HG02642 (cell line): Measurements from ENCODE around the gene LIN7C.

Experiments
- ATAC-seq: cut with Tn5 transposase; IDR thresholded peaks from one replicate; pipeline ENCODE4 v1.9.1; 2021; ENCODE audit warnings: mild to moderate bottlenecking; ENCODE audit not compliant: unreplicated experiment, poor library complexity

The LIN7C gene

DNA sequence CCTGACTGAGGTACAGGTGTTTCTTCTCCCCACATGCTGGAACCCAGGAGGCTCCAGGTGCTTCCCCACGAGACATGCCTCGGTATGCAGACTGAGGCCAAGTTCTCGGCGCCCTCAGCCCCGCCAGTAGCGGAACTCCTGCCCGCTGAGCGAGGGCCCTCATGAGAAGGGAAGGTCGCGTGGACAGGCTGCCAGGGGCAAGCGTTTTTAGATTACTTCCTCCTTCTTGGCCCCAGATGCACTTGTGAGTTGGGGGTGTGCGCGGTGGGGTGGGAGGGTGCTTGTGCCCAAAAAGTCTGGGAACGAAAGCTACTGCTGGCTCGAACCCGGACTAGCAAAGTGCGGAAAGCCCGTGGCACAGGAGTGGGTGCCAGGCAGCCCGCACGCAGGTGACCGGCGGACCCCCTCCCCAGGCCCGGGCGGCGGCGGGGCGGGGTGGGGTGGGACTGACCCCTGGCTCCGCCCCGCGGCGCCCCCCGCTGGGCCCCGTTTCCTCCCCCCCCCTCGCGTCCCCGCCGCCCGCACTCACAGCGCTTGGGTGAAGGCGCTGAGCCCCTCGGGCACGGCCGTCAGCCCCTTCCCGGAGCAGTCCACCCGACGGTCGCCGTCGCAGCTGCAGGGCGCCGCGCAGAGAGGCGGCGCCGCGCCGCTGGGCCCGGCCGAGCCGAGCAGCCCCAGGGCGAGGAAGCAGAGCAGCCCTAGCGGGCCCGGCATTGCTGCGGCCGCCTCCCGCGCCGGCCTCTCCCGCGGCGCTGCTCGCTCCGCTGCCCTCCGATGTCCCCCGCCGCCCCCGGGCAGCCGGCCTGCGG, 34.8 kb downstream of the LIN7C start:
- ATAC-seq = peak; percentile 48

DNA sequence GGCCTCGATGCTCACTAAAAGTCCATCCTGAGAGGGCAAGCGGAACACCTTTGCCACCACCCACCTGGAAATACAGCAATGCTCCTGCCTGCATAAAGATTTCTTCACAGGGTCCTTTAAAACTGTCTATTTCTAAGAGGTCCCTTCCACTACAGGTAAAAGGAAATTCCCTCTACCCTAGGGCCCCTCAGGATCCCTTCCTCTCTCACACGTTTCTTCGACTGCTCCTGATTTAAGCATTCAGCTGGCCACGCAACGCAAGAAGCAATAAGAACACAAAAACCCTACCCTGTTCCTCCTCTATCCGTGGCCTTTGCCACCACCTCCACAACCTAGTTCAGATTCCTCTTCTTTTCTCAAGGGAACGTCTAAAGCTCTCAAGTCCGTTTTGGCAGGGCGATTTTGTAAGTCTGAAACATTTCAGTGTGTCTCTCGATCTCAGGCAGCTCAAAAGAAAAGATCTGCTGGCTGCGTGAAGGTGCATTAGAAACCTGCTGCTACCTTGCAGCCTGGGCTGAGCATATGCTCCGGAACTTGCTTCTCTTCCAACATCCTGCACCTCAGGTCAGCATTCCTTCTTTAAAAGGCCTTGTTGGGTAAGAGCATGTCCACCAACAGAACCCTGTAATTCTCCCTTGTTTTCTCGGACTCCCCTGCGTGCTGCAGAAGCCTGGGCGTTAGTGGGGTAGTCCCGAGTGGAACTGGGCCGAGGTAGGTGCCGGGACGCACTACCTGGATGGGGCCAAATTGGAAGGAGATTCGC, 35.6 kb downstream of the LIN7C start:
- ATAC-seq = no peak

DNA sequence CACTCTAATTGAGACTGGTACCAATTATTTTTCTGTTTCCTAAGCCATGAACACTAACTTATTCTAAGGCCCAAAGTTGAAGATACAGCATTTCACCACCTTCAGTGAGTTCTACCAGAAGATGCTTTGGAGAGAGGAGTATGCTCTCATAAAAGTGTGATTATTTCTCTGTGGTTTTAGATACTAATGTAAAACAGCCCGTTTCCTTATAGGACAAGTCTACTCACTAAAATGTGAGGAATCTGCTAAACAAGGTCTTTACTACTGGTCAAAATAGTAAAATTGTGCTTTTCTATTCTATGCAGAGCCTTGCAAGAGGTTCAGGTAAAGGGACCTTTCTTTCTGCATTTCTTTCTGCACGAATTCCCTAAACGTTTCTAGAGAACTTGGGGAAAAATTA, 36.4 kb downstream of the LIN7C start:
- no peak for ATAC-seq

DNA sequence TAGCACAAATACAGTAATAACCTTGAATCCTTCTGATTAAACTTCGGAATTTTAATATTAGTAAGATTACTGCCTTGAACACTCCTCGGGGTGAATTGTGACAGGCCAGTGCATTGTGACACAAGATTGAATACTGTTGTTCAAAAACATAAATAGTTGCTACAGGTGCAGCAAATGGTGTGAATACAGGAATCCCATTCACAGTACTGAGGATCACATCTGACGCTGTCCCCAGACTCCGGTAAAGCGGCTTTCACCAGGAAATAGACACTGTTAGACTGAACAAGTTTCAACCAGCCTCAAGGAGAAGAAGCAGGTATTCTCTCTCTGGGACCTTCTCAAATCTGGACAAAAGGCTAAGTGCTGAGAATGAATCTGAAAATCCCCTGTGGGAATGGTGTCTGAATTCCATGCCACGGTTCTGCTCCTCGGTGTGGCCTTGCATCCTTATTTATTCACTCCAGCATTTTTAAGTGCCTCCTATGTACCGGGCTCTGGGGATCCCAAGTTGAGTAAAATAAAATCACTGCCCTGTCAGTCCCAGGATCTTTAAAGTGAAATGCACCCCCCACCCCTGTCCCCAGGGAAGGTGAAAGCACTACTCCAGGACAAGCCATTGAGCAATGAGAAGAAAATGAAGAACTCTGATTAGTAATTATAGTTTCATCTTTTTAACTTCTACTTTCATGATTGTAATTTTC, 37.4 kb downstream of the LIN7C start:
- no peak for ATAC-seq

DNA sequence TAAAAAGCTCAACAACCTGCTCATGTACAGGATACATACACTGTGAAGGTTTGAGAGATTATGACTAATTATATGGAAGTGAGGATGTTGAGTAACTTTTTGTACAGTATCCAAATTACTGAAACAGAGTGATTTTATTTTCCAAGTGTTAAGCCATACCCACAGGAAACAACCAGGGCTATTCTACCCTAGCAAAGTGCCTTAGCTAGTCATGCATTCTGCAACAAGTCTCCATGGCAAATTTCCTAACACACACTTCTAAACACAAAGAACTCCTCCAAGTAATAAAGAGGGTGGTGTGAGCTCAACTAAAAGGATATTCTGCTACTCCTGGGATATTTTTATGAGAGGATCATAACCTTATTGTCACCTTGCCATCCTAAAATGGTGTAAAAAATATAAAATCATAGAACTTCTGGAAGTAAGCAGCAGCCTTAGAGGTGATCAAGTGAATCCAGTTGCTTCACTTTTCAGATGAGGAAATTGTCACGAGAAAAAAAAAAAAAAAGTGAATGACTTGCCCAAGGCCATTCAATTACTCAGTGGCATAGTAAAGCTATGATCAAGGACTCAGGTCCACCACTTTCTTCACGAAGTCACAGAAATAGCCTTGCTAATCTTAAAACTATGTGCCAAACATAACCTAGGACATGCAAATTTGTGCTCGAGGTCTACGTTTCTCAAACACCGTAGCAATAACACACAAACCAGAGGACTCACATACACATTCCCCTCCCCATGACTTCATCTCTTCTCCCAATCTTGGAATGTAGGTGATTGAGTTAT, 38.2 kb downstream of the LIN7C start:
- no peak for ATAC-seq

DNA sequence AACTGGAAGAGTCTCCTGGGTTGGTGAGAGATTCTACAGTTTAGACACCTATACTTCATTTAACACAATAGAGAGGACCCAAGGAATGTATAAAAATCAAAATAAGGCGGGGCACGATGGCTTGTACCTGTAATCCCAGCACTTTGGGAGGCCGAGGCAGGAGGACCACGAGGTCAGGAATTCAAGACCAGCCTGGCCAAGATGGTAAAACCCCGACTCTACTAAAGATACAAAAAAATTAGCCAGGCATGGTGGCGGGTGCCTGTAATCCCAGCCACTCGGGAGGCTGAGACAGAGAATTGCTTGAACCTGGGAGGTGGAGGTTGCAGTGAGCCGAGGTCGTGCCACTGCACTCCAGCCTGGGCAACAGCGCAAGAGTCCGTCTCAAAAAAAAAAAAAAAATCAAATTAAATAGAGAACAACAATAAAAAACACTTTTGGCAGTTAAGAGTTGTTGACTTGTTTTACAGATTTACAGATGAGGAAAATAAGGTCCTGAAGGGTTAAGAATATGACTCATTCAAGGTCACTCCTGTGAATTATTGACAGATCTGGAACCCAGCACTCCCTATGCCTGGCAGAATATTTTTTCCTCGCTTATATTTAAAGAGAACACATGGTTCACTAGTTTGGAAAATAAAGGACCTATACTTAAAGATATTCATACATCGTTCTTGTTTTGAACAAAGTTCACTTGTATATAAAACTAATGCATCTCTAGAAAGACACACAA, 39.2 kb downstream of the LIN7C start:
- no peak for ATAC-seq

DNA sequence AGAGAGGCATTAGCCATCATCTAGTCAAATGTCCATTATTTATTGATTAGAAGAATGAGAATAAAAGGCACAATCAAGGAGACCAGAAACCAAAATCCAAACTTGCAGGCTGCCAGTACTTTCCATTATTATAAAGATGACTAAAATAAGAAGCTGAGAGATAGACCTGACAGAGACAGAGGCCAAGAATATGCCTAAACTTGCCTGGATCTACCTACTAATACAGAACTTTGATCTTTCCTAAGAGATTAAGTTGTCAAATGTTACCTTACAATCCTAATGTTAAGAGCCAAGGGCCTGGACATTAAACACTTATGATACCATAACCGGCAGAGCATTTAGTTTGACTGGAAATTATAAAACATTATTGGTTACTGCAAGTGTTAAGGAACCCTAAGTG, 40.2 kb downstream of the LIN7C start:
- no peak for ATAC-seq

DNA sequence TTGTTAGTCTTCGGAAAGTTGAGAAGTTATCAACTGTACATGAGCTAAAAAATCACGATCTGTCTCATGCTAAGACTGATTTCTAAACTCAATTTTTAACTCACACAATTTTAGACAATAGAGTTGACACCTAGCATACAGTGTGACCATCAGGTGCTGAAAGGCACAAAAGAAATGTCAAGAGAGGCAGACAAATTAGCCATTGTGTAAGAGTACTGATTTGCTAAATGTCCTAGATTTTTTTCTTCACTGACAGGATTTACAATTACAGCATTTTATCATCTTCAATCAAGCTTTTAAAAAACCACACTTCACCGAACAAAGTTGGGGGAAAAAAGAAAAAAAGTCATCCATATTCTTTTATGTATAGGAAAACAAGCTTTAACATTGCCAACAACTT, 40.9 kb downstream of the LIN7C start:
- ATAC-seq = no peak

DNA sequence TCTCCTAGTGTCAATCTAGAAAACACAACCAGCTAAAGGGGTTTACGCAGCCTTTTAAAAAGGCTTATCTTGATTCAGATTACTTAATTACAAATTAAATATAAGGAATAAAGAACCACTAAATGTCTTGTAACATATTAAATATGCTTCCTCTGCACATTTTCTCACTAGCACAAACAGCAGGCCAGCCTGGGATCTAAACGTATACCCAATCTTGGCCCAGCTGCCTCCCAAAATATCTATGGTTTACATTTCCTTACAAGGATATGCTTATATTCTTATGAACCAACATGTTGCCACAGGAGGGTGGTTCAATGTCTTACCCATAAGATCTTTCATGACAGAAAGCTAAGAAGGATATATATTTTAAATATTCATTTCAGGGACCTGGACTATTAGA, 41.7 kb downstream of the LIN7C start:
- ATAC-seq = no peak

DNA sequence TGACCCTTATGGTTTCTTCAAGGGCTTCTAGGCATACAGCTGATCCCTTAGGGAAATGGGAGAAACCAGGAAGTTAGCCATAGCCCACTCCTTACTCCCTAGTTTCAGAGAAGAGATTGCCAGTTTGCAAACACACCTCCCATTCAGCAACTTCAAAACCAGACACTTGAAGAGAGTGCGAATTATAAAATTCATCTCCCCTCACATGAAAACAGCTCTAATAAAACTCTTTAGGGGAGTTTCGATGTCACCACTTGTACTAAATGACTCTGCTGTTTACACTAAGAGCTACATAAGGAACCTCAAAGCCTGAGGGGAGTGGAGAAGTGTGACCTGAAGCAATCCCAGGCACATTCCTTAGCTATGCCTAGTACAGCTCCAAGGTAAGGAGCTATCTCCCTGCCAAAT, 42.3 kb downstream of the LIN7C start:
- no peak for ATAC-seq

DNA sequence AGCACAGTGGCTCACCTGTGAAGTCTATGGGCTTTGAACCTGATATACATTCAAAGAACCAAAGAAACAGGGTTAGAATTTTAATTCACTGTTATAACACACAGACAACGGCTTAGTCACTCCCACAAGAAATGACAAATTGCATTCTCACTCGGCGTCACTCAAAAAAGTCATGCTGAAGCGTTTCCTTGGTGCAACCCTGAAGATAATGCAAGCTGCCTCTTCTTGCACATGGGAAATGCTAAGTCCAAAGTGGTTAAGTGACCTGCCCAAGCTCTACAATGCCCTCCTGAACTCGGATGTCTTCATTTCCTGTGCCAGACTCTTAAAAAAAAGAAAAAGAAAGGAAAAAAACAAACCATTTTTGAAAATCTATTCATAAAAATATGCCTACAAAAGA, 44.0 kb downstream of the LIN7C start:
- no peak for ATAC-seq

DNA sequence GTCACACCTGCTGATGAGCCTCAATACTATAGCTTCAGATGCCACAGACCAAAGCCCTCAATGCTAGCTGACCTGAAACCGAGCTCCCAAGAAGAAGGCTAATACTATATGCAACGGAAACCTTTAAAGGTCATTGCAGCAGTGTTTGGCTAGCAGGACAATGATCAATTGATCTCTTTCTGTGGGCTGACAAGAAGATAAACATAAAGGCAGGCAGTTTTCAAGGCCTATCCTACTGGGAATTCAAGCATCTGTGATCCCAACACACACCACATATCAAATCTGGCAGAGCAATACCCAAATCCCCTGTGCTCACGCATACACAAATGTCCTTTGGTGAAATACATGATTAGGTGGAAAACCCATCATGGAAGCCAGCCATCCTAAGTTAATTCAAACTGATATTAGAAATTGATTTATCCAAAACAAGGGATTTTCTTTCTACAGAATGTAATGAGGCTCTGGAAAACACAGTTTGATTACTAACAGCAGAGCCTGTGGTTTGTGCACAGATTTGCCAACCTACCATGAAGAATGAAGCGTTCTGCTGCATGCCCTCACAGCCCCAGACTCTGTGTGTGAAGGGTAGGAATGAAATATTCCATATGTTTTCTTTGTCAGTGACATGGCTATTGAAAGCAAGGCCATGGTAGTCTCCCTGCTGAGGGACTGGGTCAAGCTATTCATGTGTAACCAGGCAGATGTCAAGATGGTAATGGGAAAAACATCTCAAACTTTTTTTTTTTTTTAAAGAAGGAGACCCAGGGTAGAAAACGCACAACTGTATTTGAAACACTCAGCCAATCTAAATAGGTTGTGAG, 46.2 kb downstream of the LIN7C start:
- no peak for ATAC-seq

DNA sequence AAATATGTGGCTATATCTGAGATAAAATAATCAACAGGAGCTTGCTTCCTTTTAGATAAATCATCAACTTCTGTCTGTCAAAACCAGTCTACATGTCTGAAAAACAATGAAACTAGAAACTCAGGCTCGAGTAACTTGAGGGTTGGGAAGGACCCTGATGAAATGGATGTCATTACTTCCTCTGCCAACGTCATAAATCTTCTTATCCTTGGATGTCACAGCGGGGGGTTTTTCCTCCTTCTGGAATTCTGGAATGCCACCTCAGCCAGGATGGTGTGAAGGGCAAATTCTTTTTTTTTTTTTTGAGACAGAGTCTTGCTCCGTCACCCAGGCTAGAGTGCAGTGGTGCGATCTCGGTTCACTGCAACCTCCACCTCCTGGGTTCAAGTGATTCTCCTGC, 47.4 kb downstream of the LIN7C start:
- no peak for ATAC-seq

DNA sequence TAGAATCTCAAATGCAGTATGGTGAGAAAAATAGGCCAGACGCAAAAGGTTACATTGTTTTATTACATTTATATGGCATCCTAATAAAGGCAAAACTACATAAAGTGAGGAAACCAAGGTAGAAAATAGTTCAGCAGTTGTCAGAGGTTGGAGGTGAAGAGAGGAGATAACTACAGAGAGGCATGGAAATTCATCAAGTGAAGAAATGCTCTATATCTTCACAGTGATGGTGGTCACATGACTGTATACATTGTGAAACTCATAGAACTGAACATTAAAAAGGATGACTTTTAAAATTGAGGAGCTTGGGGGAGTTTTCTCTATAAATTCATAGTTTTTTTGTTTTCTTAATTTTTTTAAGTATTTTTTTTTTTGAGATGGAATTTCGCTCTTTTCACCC, 48.4 kb downstream of the LIN7C start:
- ATAC-seq = no peak

DNA sequence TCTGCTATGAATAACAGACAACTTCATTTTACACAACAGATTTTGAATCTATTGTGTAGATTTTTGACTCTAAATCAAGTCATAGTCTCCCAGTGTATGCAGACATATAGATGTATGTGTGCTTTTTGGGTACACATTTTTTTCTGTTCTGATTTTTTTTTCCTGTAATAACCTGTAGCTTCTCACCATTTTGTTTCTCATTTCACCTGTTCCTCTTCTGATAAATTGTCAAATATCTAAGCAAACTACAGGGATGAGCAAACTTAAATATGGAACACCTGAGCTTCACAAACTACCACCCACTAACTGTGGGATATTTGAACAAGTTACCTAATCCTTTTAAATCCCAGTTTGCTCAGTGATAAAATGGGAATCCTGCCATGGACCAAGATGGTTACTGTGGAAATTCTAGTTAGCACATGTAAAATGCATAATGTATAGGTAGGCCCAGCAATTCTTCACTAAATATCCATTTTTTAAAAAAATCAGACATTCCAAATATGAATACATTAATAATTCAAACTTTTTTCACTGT, 49.7 kb downstream of the LIN7C start:
- no peak for ATAC-seq

DNA sequence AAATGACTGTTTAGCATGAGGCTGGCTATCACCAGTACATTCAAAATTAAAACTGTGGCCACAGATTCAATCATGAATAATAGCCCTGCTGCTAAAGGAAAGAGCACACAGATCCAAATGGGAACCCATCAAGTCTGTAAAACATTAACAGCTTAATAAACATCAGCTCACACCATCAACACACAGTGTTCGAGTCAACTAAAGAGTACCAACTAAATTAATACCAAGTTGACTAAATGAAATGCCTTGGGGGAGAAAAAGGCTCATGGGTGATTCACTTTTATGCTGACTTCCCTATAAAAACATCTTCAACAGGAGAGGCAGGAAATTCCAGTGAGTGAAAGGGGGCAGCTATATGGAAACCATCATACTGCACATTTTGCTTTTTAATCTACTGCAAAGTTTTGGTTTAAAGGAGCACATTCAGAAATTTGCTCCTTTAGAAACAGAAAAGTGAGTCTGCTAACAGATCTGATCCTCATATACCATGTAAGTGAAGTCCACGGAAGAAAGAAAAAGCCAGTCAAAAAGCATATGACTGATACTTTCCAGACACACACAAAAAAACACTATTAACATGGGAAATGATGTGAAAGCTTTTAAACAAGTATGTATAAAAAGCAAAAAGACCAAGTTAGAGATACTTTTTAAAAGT, 50.3 kb downstream of the LIN7C start:
- no peak for ATAC-seq

DNA sequence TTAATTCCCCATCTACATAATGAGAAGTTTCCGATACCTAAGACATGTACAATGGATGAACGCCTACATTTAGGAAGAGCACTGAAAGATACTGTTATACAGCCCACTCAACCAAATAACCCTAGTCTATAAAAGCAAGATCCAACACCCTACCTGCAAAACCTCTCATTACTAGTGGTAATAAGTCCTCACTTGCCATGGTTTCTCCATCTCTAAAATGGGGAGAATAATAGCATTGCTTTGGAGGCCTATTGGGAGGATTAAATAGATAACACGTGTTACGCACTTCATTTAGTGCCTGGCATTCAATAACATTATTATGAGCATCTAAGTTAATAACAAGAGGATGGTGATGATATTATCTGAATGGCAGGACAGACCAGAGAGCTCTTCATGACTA, 50.9 kb downstream of the LIN7C start:
- ATAC-seq = no peak

DNA sequence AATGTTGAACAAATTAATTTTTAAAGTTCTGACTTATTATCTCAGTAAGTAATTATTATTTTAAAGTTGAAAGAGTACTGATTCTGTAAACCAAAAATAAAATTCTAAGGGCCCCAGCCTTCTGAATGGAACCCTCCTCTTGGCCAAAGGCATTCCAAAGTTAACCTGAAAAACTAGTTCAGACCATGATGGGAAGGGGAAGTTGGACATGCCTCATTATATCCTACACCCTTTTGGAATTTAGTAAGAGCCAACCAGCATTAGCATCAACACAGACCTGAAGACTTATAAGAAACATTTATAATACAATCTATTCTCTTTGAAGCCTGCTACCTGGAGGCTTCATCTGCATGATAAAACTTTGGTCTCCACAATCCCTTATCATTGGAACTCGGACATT, 52.9 kb downstream of the LIN7C start:
- ATAC-seq = no peak
